Peyer's patch (tissue), 4 donors: Measurements from ENCODE around the gene ZNF318. TPM values are rescaled to one million over a fixed set of nuclear protein-coding genes. Genes with fewer than 3 reads are reported as not detected.
"Not testable (repeated sequence)": the region's sequence is repeated elsewhere in the genome, so short reads cannot be mapped to it uniquely, and the experiment has no call there.

Source experiments
- DNase-seq, 3 donors: peaks; one replicate each; pipeline ENCODE4 v3.0.0-alpha.2; 2017 to 2019
- H3K27ac ChIP-seq, 4 donors: fragments of 200-600 bp; sonication (generic); one replicate each; pipeline ENCODE4 v1.5.1; 2016 to 2019
- H3K27me3 ChIP-seq, 2 donors: fragments of 200-600 bp; sonication (generic); one replicate each; pipeline ENCODE4 v1.5.1; 2019
- H3K36me3 ChIP-seq, 3 donors: fragments of 200-600 bp; sonication (generic); one replicate each; pipeline ENCODE4 v1.5.1; 2016 to 2019
- H3K4me1 ChIP-seq, 4 donors: fragments of 200-600 bp; sonication (generic); one replicate each; pipeline ENCODE4 v1.5.1; 2016 to 2019
- H3K4me3 ChIP-seq, 4 donors: fragments of 200-600 bp; sonication (generic); 1 replicate in 3 of 4; 2 replicates in 1 of 4; pipeline ENCODE4 v1.5.1; 2016 to 2019; ENCODE audit warnings: mild to moderate bottlenecking in 1 of 4
- H3K9me3 ChIP-seq, 4 donors: fragments of 200-600 bp; sonication (generic); one replicate each; pipeline ENCODE4 v1.5.1; 2016 to 2019; ENCODE audit warnings: mild to moderate bottlenecking in 1 of 4
- CTCF ChIP-seq, 6 experiments: fragments of 450-650 bp in 4 of 6; fragments of 200-600 bp in 2 of 6; sonication (generic) in 1 of 6; IDR thresholded peaks; one replicate each; pipeline ENCODE4 v1.5.1; 2017 to 2019; ENCODE audit warnings: antibody characterized with exemption in 6 of 6, mild to moderate bottlenecking in 3 of 6, moderate library complexity in 1 of 6
- POLR2A ChIP-seq, 2 donors: fragments of 450-650 bp; IDR thresholded peaks; one replicate each; pipeline ENCODE4 v1.5.1; 2017; ENCODE audit warnings: antibody characterized with exemption in 2 of 2, mild to moderate bottlenecking in 2 of 2, moderate library complexity in 2 of 2
- total RNA-seq, 4 donors: library from RNA; depleted of rRNA; stranded (reverse); fragments of >200 nt; gene quantifications; one replicate each; pipeline ENCODE4 v1.1.0, GENCODE V29; 2016

Gene ZNF318
- total RNA-seq, 4 donors from 2014 or later, result 16.6 to 42.9 (median 24.5) TPM

- DNase-seq, result no peak
- H3K4me1 ChIP-seq, result no peaks in the 10 kb centered on the region
- H3K27ac ChIP-seq, result no peak overlapping the region
These were observed 7.1 kb upstream of the ZNF318 start for GRCh38 chr6:43376551-43376981.

GRCh38 chr6:43375693-43376092, 6.2 kb upstream of the ZNF318 start:
- Histone ChIP-seq H3K27me3 (no peaks in the 10 kb centered on the region), H3K4me3 (no peak overlapping the region), H3K27ac (no peak overlapping the region), H3K36me3 (no peaks in the 10 kb centered on the region), H3K9me3 (no peaks in the 10 kb centered on the region), H3K4me1 (no peaks in the 10 kb centered on the region)
- TF ChIP-seq CTCF (IDR thresholded peaks at IDR 0.05) (no peak), POLR2A (IDR thresholded peaks at IDR 0.05) (no peak)
- DNase-seq, result no peak

More at GRCh38 chr6:43376551-43376981, 7.1 kb upstream of the ZNF318 start:
- H3K4me3 ChIP-seq, result no peak overlapping the region
- no peaks in the 10 kb centered on the region for H3K9me3 ChIP-seq
- H3K36me3 ChIP-seq, result no peaks in the 10 kb centered on the region
- no peaks in the 10 kb centered on the region for H3K27me3 ChIP-seq
- TF ChIP-seq CTCF (IDR thresholded peaks at IDR 0.05) (no peak), POLR2A (IDR thresholded peaks at IDR 0.05) (no peak)

GRCh38 chr6:43373252-43373875, 3.9 kb upstream of the ZNF318 start:
- no peaks in the 10 kb centered on the region for H3K27me3 ChIP-seq
- no peak overlapping the region for H3K27ac ChIP-seq
- no peaks in the 10 kb centered on the region for H3K9me3 ChIP-seq
- no peak overlapping the region for H3K4me3 ChIP-seq
- no peak for DNase-seq
- no peaks in the 10 kb centered on the region for H3K36me3 ChIP-seq
- TF ChIP-seq POLR2A (IDR thresholded peaks at IDR 0.05) (no peak), CTCF (IDR thresholded peaks at IDR 0.05) (no peak)
- H3K4me1 ChIP-seq, result peaks cover 0 to 1% (median under 1%) of the 10 kb centered on the region in 4 donors

GRCh38 chr6:43370003-43370580, 645 bp upstream of the ZNF318 start:
- Histone ChIP-seq H3K4me3 (peak overlapping the region; percentile 72 to 97 (median 86)), H3K4me1 (peaks cover 0 to 20% (median 9%) of the 10 kb centered on the region in 4 donors), H3K27ac (peak overlapping the region; percentile 63 to 92 (median 86))
- DNase-seq, H3K9me3 ChIP-seq, H3K27me3 ChIP-seq, H3K36me3 ChIP-seq: not testable (repeated sequence)

GRCh38 chr6:43368259-43369160, 937 bp downstream of the ZNF318 start:
- peak overlapping the region; percentile 72 to 97 (median 86) for H3K4me3 ChIP-seq
- H3K9me3 ChIP-seq, result no peaks in the 10 kb centered on the region
- peaks cover 0 to 20% (median 9%) of the 10 kb centered on the region in 4 donors for H3K4me1 ChIP-seq
- peaks cover 0 to 17% (median 0%) of the 10 kb centered on the region in 3 donors for H3K36me3 ChIP-seq
- DNase-seq, result peak in 2 of 3 donors; percentile 57 to 63
- TF ChIP-seq CTCF (IDR thresholded peaks at IDR 0.05), result no peak
- TF ChIP-seq POLR2A (IDR thresholded peaks at IDR 0.05), result no peak
- no peaks in the 10 kb centered on the region for H3K27me3 ChIP-seq
- peak overlapping the region; percentile 63 to 92 (median 86) for H3K27ac ChIP-seq
